GM12878 (cell line): ENCODE data around the gene MFNG. TPM values are rescaled to one million over a fixed set of nuclear protein-coding genes. Genes with fewer than 3 reads are reported as not detected.

Experiments used
- ATAC-seq: fragments of 200-7000 bp; cut with Tn5 transposase; 3 replicates; pipeline ENCODE4 v1.9.1; 2020; ENCODE audit warnings: mild to moderate bottlenecking, moderate library complexity
- BruUV-seq: library from RNA; stranded (reverse); fragments of 400-500 nt; replicated peaks from 2 replicates; lab custom pipeline; 2021; lab: Mats Ljungman, UMichigan
- CTCF ChIA-PET: fragments of 300-600 bp; sonication (Branson Sonifier 250); formaldehyde crosslinking; extraction: SDS; loops from one replicate; lab custom pipeline; 2021; ENCODE audit warnings: inconsistent platforms; lab: Yijun Ruan, JAX
- POLR2A ChIA-PET: fragments of 350-600 bp; formaldehyde crosslinking; extraction: SDS; loops from one replicate; lab custom pipeline; 2021; ENCODE audit warnings: inconsistent platforms; lab: Charles Lee
- RAD21 ChIA-PET: fragments of 300-600 bp; sonication (Branson Sonifier 250); formaldehyde crosslinking; loops from one replicate; lab custom pipeline; 2023; ENCODE audit warnings: antibody characterized with exemption; ENCODE audit not compliant: unreplicated experiment; lab: Charles Lee
- SMC1A ChIA-PET: fragments of 300-600 bp; sonication (Branson Sonifier 250); formaldehyde crosslinking; loops from one replicate; lab custom pipeline; 2023; ENCODE audit not compliant: unreplicated experiment, uncharacterized antibody; lab: Charles Lee
- DNase-seq: peaks from one replicate; pipeline ENCODE4 v3.0.0-alpha.2; 2011; ENCODE audit warnings: low read depth, low spot score
- FAIRE-seq: peaks from 3 replicates; lab custom pipeline; 2011; peaks lifted over from hg19 to GRCh38; lab: Jason Lieb, UNC
- H2AFZ ChIP-seq: 2 replicates; pipeline ENCODE4 v1.6.0; 2011; ENCODE audit warnings: low read depth, low read length, control low read depth; ENCODE audit not compliant: control insufficient read depth
- H3K27ac ChIP-seq: 2 replicates; pipeline ENCODE4 v1.5.1; 2011; ENCODE audit warnings: control low read depth; ENCODE audit not compliant: control insufficient read depth, insufficient read depth
- H3K27me3 ChIP-seq, 2 experiments: replicated peaks in 1 of 2; 2 replicates each; pipeline versions ENCODE4 v1.6.0 to v1.6.1; 2011; ENCODE audit warnings: low read length in 1 of 2; ENCODE audit not compliant: control insufficient read depth in 2 of 2, insufficient read depth in 2 of 2
- H3K36me3 ChIP-seq, 2 experiments: 2 replicates each; pipeline ENCODE4 v1.5.1; 2011; ENCODE audit warnings: low read length in 1 of 2; ENCODE audit not compliant: control insufficient read depth in 2 of 2, insufficient read depth in 2 of 2
- H3K4me1 ChIP-seq: 2 replicates; pipeline ENCODE4 v1.6.1; 2011; ENCODE audit warnings: mild to moderate bottlenecking, low read length, moderate library complexity, mixed read lengths; ENCODE audit not compliant: control insufficient read depth, insufficient read depth
- H3K4me2 ChIP-seq: 2 replicates; pipeline ENCODE4 v1.6.0; 2011; ENCODE audit warnings: control low read depth; ENCODE audit not compliant: control insufficient read depth, insufficient read depth
- H3K4me3 ChIP-seq: fragments of 200-600 bp; sonication (generic); 2 replicates; pipeline ENCODE4 v1.5.1; 2016
- H3K79me2 ChIP-seq: 2 replicates; pipeline ENCODE4 v1.6.0; 2011; ENCODE audit warnings: low read length; ENCODE audit not compliant: control insufficient read depth, insufficient read depth
- H3K9ac ChIP-seq: 2 replicates; pipeline ENCODE4 v1.8.0; 2011; ENCODE audit warnings: low read length, control low read depth, mixed read lengths; ENCODE audit not compliant: control insufficient read depth, insufficient read depth
- H3K9me3 ChIP-seq: replicated peaks from 3 replicates; pipeline ENCODE4 v1.5.1; 2011; ENCODE audit warnings: mild to moderate bottlenecking, low read length; ENCODE audit not compliant: control insufficient read depth, insufficient read depth
- H4K20me1 ChIP-seq: 2 replicates; pipeline ENCODE4 v1.6.0; 2011; ENCODE audit not compliant: control insufficient read depth, insufficient read depth
- CHD2 ChIP-seq: IDR thresholded peaks from 2 replicates; pipeline ENCODE4 v1.6.1; 2011; ENCODE audit warnings: low read depth, low read length, improper control_type of control experiment, borderline replicate concordance
- ETV6 ChIP-seq, 2 experiments: fragments of 450-650 bp in 1 of 2; IDR thresholded peaks in 1 of 2; conservative IDR thresholded peaks in 1 of 2; 2 replicates each; pipeline ENCODE4 v1.6.1; 2014; ENCODE audit warnings: antibody characterized with exemption in 1 of 2, borderline replicate concordance in 1 of 2, low read depth in 1 of 2, mild to moderate bottlenecking in 1 of 2, moderate library complexity in 1 of 2
- IRF4 ChIP-seq: IDR thresholded peaks from 2 replicates; pipeline ENCODE4 v1.6.1; 2011; ENCODE audit warnings: low read depth, low read length
- MEF2A ChIP-seq: IDR thresholded peaks from 2 replicates; pipeline ENCODE4 v1.6.1; 2011; ENCODE audit warnings: low read depth, mild to moderate bottlenecking, low read length, moderate library complexity; ENCODE audit not compliant: insufficient read depth
- NBN ChIP-seq: fragments of 450-650 bp; IDR thresholded peaks from 2 replicates; pipeline ENCODE4 v1.6.1; 2016
- NFYA ChIP-seq: IDR thresholded peaks from 2 replicates; pipeline ENCODE4 v1.6.1; 2011; ENCODE audit warnings: low read depth, mild to moderate bottlenecking, low read length, improper control_type of control experiment, borderline replicate concordance
- SMAD1 ChIP-seq: fragments of 450-650 bp; IDR thresholded peaks from 2 replicates; pipeline ENCODE4 v1.6.1; 2018; ENCODE audit warnings: mild to moderate bottlenecking, low read depth; ENCODE audit not compliant: partially characterized antibody
- SMC3 ChIP-seq: IDR thresholded peaks from 2 replicates; pipeline ENCODE4 v1.6.1; 2011; ENCODE audit warnings: low read length, improper control_type of control experiment, borderline replicate concordance
- SPI1 ChIP-seq: IDR thresholded peaks from 2 replicates; pipeline ENCODE4 v1.6.1; 2011; ENCODE audit warnings: low read depth, mild to moderate bottlenecking, low read length, moderate library complexity, borderline replicate concordance; ENCODE audit not compliant: insufficient read depth
- SUZ12 ChIP-seq: fragments of 200-600 bp; sonication (generic); IDR thresholded peaks from one replicate; pipeline ENCODE4 v1.6.1; 2018; ENCODE audit warnings: antibody characterized with exemption, mild to moderate bottlenecking; ENCODE audit not compliant: unreplicated experiment
- TAF1 ChIP-seq: IDR thresholded peaks from 2 replicates; pipeline ENCODE4 v1.6.1; 2011; ENCODE audit warnings: mild to moderate bottlenecking, low read depth, low read length, borderline replicate concordance
- WRNIP1 ChIP-seq: IDR thresholded peaks from 2 replicates; pipeline ENCODE4 v1.6.1; 2011; ENCODE audit warnings: low read depth, low read length, improper control_type of control experiment, borderline replicate concordance
- YBX1 ChIP-seq: fragments of 450-650 bp; IDR thresholded peaks from 2 replicates; pipeline ENCODE4 v1.6.1; 2016; ENCODE audit warnings: antibody characterized with exemption
- WGBS: methylation state at CpG from one replicate; pipeline ENCODE4 v1.1.6; 2016; ENCODE audit warnings: low lambda C conversion rate; ENCODE audit not compliant: insufficient replicate concordance, insufficient coverage; ENCODE audit errors: missing lambda C conversion rate; 5-methylcytosine and 5-hydroxymethylcytosine counted together
- in situ Hi-C: fragments of 300-500 bp; cut with MboI; formaldehyde crosslinking; loops from 9 replicates; pipeline ENCODE4 v1.14.3; 2018; ENCODE audit warnings: mixed read lengths
- intact Hi-C: fragments of 100-400 bp; cut with micrococcal nuclease; formaldehyde crosslinking; loops from one replicate; pipeline ENCODE4 v1.14.2; 2022; ENCODE audit not compliant: unreplicated experiment
- polyA plus RNA-seq, 11 experiments: library from polyadenylated mRNA; depleted of rRNA in 4 of 11; unstranded in 6 of 11; stranded (reverse) in 5 of 11; fragments of >200 nt; fragmentation: Nextera tagmentation in 4 of 11; fragmentation: Illumina TruSeq in 1 of 11; extraction: Ambion mirVana in 4 of 11; extraction: Trizol in 1 of 11; gene quantifications; 1 replicate in 1 of 11; 2 replicates in 10 of 11; pipeline versions ENCODE4 v1.2.1 to v1.2.3, GENCODE V29; 2011 to 2016; ENCODE audit warnings: inconsistent platforms in 2 of 11, missing spikeins in 2 of 11, low read depth in 1 of 11
- total RNA-seq, 4 experiments: library from RNA; depleted of rRNA in 3 of 4; stranded (reverse); fragments of >200 nt in 3 of 4; fragmentation: Illumina TruSeq in 1 of 4; extraction: Trizol in 1 of 4; gene quantifications; 2 replicates each; pipeline versions ENCODE4 v1.2.1 to v1.2.3, GENCODE V29; 2013 to 2021
- TF ChIP-seq, protein P1 (sequence below): IDR thresholded peaks from 2 replicates; pipeline ENCODE4 v1.6.1; 2012; ENCODE audit warnings: low read depth, low read length, improper control_type of control experiment
- TF ChIP-seq, protein P2 (sequence below): IDR thresholded peaks from 2 replicates; pipeline ENCODE4 v1.6.1; 2012; ENCODE audit warnings: low read depth, low read length, improper control_type of control experiment

MFNG gene
- total and polyA plus RNA-seq, 10 of the 15 experiments (the other 5 are each of a cell fraction or from before 2014, with no cell fraction given) = 11.5 to 117 (median 68.5) TPM

DNA sequence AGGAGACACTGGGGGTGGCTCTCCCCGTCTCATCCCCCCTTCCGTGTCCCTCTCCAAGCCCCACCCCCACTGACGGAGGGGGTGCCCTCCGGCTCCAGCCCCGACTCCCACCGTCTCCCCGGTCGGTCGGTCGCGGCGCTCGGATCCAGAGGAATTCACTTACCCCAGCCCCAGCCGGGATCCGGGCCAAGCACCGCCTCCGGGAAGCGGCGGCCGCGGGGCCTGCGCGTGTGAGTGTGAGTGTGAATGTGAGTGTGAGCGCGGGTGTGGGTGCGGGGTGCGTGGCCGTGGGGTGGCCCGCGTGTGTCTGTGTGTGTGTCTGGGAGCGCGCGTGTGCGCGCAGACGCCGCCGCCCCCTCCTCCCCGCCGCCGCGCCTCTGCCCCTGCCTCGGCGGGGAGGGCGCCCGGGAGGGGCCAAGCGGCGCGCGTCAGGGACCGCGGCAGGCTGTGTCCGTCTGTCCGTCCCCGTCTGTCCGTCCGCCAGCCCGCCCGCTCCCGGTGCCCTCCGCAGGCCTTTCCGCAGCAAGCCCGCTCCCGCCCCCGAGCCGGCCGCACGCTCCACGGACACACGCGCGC, 59.0 kb downstream of the MFNG start, which contains the start of gene ELFN2:
Gene ELFN2, minus strand, starts transcription at position 345 of the 576 bp plus-strand sequence. CDS start 51,945 bp downstream, outside the sequence.
- FAIRE-seq (no peak), DNase-seq (no peak), ATAC-seq (no peak)
- Histone ChIP-seq H3K9ac (no peak within 1 kb of the TSS), H3K4me3 (no peak within 1 kb of the TSS), H2AFZ (no peak within 1 kb of the TSS), H3K36me3 (no peaks in the 10 kb centered on the region), H3K79me2 (no peaks in the 10 kb centered on the region), H4K20me1 (no peaks in the 10 kb centered on the region), H3K27me3 (peaks cover 11 to 15% of the 10 kb centered on the region in 2 experiments), H3K9me3 (no peaks in the 10 kb centered on the region; the same call in 2 of the 3 replicates), H3K4me1 (no peaks in the 10 kb centered on the region), H3K4me2 (no peak within 1 kb of the TSS), H3K27ac (no peak within 1 kb of the TSS)
- in situ Hi-C loops = no loop called here
- ChIA-PET SMC1A (interaction anchor here (5.2 kb wide), 1 partner anchor 111 kb away, joined by 40 read pairs; no protein-coding TSS in a partner anchor), POLR2A (no interaction called here), CTCF (interaction anchor here (1.4 kb wide), 1 partner anchor 140 kb away, joined by 5 read pairs; no protein-coding TSS in a partner anchor), RAD21 (no interaction called here)
- WGBS = 11% methylated on average over 27 of the region's 72 CpGs
- no peak for TF ChIP-seq SPI1
- peak; percentile 26 for TF ChIP-seq SUZ12
- no TSS peak for BruUV-seq
- intact Hi-C loops = no loop called here

DNA sequence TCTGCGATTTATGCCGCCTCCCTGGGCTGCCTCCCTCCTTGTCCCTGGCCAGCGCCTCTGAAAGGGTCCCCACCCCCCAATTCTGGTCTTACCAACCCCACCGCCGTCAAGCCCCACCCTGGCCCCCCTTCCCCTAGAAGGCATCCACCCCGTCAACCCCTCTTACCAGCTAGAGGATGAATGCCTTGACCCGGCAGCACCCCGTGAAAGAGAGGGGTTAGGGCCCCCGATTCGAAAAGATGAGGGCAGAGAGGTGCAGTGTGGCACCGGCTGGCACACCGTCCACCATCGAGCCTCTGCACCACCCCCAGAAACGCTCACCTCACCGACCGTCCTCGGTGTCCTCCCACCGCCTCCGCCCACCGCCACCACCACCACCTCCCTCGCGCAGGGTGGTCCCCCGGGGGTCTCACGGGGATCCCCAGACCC, 59.5 kb downstream of the MFNG start:
- intact Hi-C loops (no loop called here), in situ Hi-C loops (no loop called here)
- H2AFZ ChIP-seq = no peak overlapping the region
- no peak overlapping the region for H3K27ac ChIP-seq
- H4K20me1 ChIP-seq = no peaks in the 10 kb centered on the region
- RAD21 ChIA-PET = no interaction called here
- H3K79me2 ChIP-seq = no peaks in the 10 kb centered on the region
- no peak for FAIRE-seq
- CTCF ChIA-PET = interaction anchor here (1.3 kb wide), 1 partner anchor 109 kb away, joined by 5 read pairs; no protein-coding TSS in a partner anchor
- WGBS = 2% methylated on average over 22 of the region's 24 CpGs
- no peaks in the 10 kb centered on the region for H3K36me3 ChIP-seq
- H3K4me2 ChIP-seq = no peak overlapping the region
- BruUV-seq = no TSS peak
- POLR2A ChIA-PET = no interaction called here
- SMC1A ChIA-PET = no interaction called here
- no peak overlapping the region for H3K4me3 ChIP-seq
- no peaks in the 10 kb centered on the region for H3K9me3 ChIP-seq
- H3K4me1 ChIP-seq = no peaks in the 10 kb centered on the region
- no peak for ATAC-seq
- no peak overlapping the region for H3K9ac ChIP-seq
- H3K27me3 ChIP-seq = peaks cover 11 to 15% of the 10 kb centered on the region in 2 experiments
- DNase-seq = no peak
- TF ChIP-seq NFYA (no peak), SMC3 (no peak), CHD2 (no peak), WRNIP1 (no peak), IRF4 (no peak), YBX1 (no peak), NBN (no peak), ETV6 (conservative IDR thresholded peaks at IDR 0.05 in 1 of 2, IDR thresholded peaks at IDR 0.05 in 1 of 2; ENCODE audit: borderline replicate concordance in 1 of 2, low read depth in 1 of 2) (no peak), SMAD1 (no peak), TAF1 (no peak), MEF2A (no peak)
- TF ChIP-seq, protein P1, sequence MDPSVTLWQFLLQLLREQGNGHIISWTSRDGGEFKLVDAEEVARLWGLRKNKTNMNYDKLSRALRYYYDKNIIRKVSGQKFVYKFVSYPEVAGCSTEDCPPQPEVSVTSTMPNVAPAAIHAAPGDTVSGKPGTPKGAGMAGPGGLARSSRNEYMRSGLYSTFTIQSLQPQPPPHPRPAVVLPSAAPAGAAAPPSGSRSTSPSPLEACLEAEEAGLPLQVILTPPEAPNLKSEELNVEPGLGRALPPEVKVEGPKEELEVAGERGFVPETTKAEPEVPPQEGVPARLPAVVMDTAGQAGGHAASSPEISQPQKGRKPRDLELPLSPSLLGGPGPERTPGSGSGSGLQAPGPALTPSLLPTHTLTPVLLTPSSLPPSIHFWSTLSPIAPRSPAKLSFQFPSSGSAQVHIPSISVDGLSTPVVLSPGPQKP = no peak
- TF ChIP-seq, protein P2, sequence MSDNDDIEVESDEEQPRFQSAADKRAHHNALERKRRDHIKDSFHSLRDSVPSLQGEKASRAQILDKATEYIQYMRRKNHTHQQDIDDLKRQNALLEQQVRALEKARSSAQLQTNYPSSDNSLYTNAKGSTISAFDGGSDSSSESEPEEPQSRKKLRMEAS = no peak
